IMR-90 (cell line): Measurements from ENCODE around the gene TFAP2C. TPM values are rescaled to one million over a fixed set of nuclear protein-coding genes. Genes with fewer than 3 reads are reported as not detected.

Source experiments
- ATAC-seq: fragments of 200-7000 bp; cut with Tn5 transposase; 2 replicates; pipeline ENCODE4 v1.9.1; 2020; ENCODE audit warnings: low read depth, mild to moderate bottlenecking, moderate library complexity
- BruUV-seq: library from RNA; stranded (reverse); fragments of 400-500 nt; replicated peaks from 2 replicates; lab custom pipeline; 2021; lab: Mats Ljungman, UMichigan
- CTCF ChIA-PET: fragments of 300-600 bp; formaldehyde crosslinking; extraction: SDS; loops from one replicate; lab custom pipeline; 2021; ENCODE audit warnings: antibody characterized with exemption; lab: Yijun Ruan, JAX
- POLR2A ChIA-PET: fragments of 300-600 bp; sonication (Branson Sonifier 250); formaldehyde crosslinking; loops from one replicate; lab custom pipeline; 2022; ENCODE audit warnings: antibody characterized with exemption; ENCODE audit not compliant: unreplicated experiment; lab: Charles Lee
- DNase-seq: peaks from one replicate; pipeline ENCODE4 v3.0.0; 2013
- H2AFZ ChIP-seq: replicated peaks from 2 replicates; pipeline ENCODE3; 2013; ENCODE audit warnings: low read length, mild to moderate bottlenecking; ENCODE audit not compliant: poor library complexity
- H2AK5ac ChIP-seq: 2 replicates; pipeline ENCODE4 v1.6.1; 2013; ENCODE audit warnings: low read depth, low read length, inconsistent platforms
- H2AK9ac ChIP-seq: replicated peaks from 2 replicates; pipeline ENCODE3; 2013; ENCODE audit warnings: mild to moderate bottlenecking, low read depth, low read length, moderate library complexity; ENCODE audit not compliant: poor library complexity
- H2BK120ac ChIP-seq: 2 replicates; pipeline ENCODE4 v1.6.1; 2013; ENCODE audit warnings: low read depth, low read length, inconsistent platforms
- H2BK15ac ChIP-seq: 3 replicates; pipeline ENCODE4 v1.6.1; 2013; ENCODE audit warnings: low read depth, low read length, inconsistent platforms
- H2BK20ac ChIP-seq: 2 replicates; pipeline ENCODE4 v1.6.1; 2013; ENCODE audit warnings: low read depth, mild to moderate bottlenecking, inconsistent platforms, low read length, moderate library complexity
- H2BK5ac ChIP-seq: 2 replicates; pipeline ENCODE4 v1.6.1; 2013; ENCODE audit warnings: mild to moderate bottlenecking, low read depth, low read length, inconsistent platforms; ENCODE audit not compliant: poor library complexity, severe bottlenecking
- H3K14ac ChIP-seq: replicated peaks from 2 replicates; pipeline ENCODE4 v1.6.1; 2013; ENCODE audit warnings: low read depth, low read length, inconsistent platforms
- H3K18ac ChIP-seq: 2 replicates; pipeline ENCODE4 v1.6.1; 2013; ENCODE audit warnings: low read depth, low read length, control low read depth
- H3K23ac ChIP-seq: 2 replicates; pipeline ENCODE4 v1.6.1; 2013; ENCODE audit warnings: low read depth, low read length, inconsistent platforms
- H3K27ac ChIP-seq: 2 replicates; pipeline ENCODE4 v1.5.1; 2013; ENCODE audit warnings: mild to moderate bottlenecking, control low read depth, low read length; ENCODE audit not compliant: insufficient read depth
- H3K27me3 ChIP-seq: 2 replicates; pipeline ENCODE4 v1.6.1; 2013; ENCODE audit warnings: low read length; ENCODE audit not compliant: control insufficient read depth, insufficient read depth
- H3K36me3 ChIP-seq: 2 replicates; pipeline ENCODE4 v1.6.1; 2013; ENCODE audit warnings: low read length, mixed read lengths; ENCODE audit not compliant: control insufficient read depth, insufficient read depth
- H3K4ac ChIP-seq: 2 replicates; pipeline ENCODE4 v1.6.1; 2013; ENCODE audit warnings: low read depth, low read length, inconsistent platforms
- H3K4me1 ChIP-seq: 2 replicates; pipeline ENCODE4 v1.6.1; 2013; ENCODE audit warnings: low read length, mixed read lengths; ENCODE audit not compliant: control insufficient read depth, insufficient read depth
- H3K4me2 ChIP-seq: 2 replicates; pipeline ENCODE4 v1.6.1; 2013; ENCODE audit warnings: low read depth, mild to moderate bottlenecking, control low read depth, low read length, moderate library complexity
- H3K4me3 ChIP-seq: 2 replicates; pipeline ENCODE4 v1.5.1; 2013; ENCODE audit warnings: low read depth, mild to moderate bottlenecking, control low read depth, low read length, moderate library complexity; ENCODE audit not compliant: insufficient read depth
- H3K56ac ChIP-seq: 2 replicates; pipeline ENCODE4 v1.6.1; 2013; ENCODE audit warnings: low read length, inconsistent platforms; ENCODE audit not compliant: insufficient read depth; ENCODE audit errors: extremely low read depth
- H3K79me1 ChIP-seq, 2 experiments: 2 replicates each; pipeline ENCODE4 v1.6.1; 2013; ENCODE audit warnings: low read length in 2 of 2, inconsistent platforms in 1 of 2, low read depth in 1 of 2
- H3K9ac ChIP-seq: 2 replicates; pipeline ENCODE4 v1.6.1; 2013; ENCODE audit warnings: low read depth, low read length, control low read depth
- H3K9me1 ChIP-seq: 2 replicates; pipeline ENCODE4 v1.6.1; 2013; ENCODE audit warnings: low read length, inconsistent platforms; ENCODE audit not compliant: insufficient read depth
- H3K9me3 ChIP-seq: 2 replicates; pipeline ENCODE4 v1.6.1; 2013; ENCODE audit warnings: low read length; ENCODE audit not compliant: control insufficient read depth, insufficient read depth
- H4K20me1 ChIP-seq: 2 replicates; pipeline ENCODE4 v1.6.1; 2013; ENCODE audit warnings: low read length, inconsistent platforms; ENCODE audit not compliant: insufficient read depth
- H4K5ac ChIP-seq: 2 replicates; pipeline ENCODE4 v1.6.1; 2013; ENCODE audit warnings: mild to moderate bottlenecking, low read depth, low read length, control low read depth
- H4K8ac ChIP-seq, 2 experiments: 2 replicates each; pipeline ENCODE4 v1.6.1; 2013; ENCODE audit warnings: low read depth in 2 of 2, low read length in 2 of 2, control low read depth in 1 of 2, inconsistent platforms in 1 of 2
- H4K91ac ChIP-seq: 2 replicates; pipeline ENCODE4 v1.6.1; 2013; ENCODE audit warnings: low read depth, low read length, inconsistent platforms; ENCODE audit not compliant: insufficient read depth
- BHLHE40 ChIP-seq: fragments of 150-350 bp; IDR thresholded peaks from 2 replicates; pipeline ENCODE4 v1.6.1; 2016; ENCODE audit warnings: mild to moderate bottlenecking, low read depth, low read length
- CEBPB ChIP-seq: IDR thresholded peaks from 2 replicates; pipeline ENCODE4 v1.6.1; 2012; ENCODE audit warnings: low read depth, low read length, improper control_type of control experiment
- CHD1 ChIP-seq: IDR thresholded peaks from 2 replicates; pipeline ENCODE4 v1.6.1; 2012; ENCODE audit warnings: low read depth, low read length, improper control_type of control experiment
- MAFK ChIP-seq: IDR thresholded peaks from 2 replicates; pipeline ENCODE4 v1.6.1; 2012; ENCODE audit warnings: low read depth, low read length, improper control_type of control experiment
- NFE2L2 ChIP-seq: fragments of 150-350 bp; IDR thresholded peaks from 2 replicates; pipeline ENCODE4 v1.6.1; 2016; ENCODE audit warnings: low read depth, mild to moderate bottlenecking, low read length
- POLR2A ChIP-seq: IDR thresholded peaks from 2 replicates; pipeline ENCODE4 v1.6.1; 2012; ENCODE audit warnings: mild to moderate bottlenecking, low read depth, low read length
- RCOR1 ChIP-seq: IDR thresholded peaks from 2 replicates; pipeline ENCODE4 v1.6.1; 2012; ENCODE audit warnings: mild to moderate bottlenecking, low read length, improper control_type of control experiment; ENCODE audit not compliant: insufficient replicate concordance
- RFX5 ChIP-seq: IDR thresholded peaks from 2 replicates; pipeline ENCODE4 v1.8.0; 2012; ENCODE audit warnings: low read depth, mild to moderate bottlenecking, low read length, moderate library complexity
- SMC3 ChIP-seq: fragments of 150-350 bp; IDR thresholded peaks from 2 replicates; pipeline ENCODE4 v1.6.1; 2016; ENCODE audit warnings: low read depth, mild to moderate bottlenecking, antibody characterized with exemption, low read length, moderate library complexity
- WGBS, 2 experiments: methylation state at CpG; one replicate each; pipeline versions ENCODE4 v1.1.5 to v1.1.7; 2013; ENCODE audit warnings: missing lambda C conversion rate in 2 of 2; ENCODE audit not compliant: insufficient read length in 1 of 2; ENCODE audit errors: extremely low coverage in 2 of 2; 5-methylcytosine and 5-hydroxymethylcytosine counted together
- dilution Hi-C: fragments of 300-500 bp; cut with HindIII; formaldehyde crosslinking; loops from one replicate; pipeline ENCODE4 v1.14.3; 2018; ENCODE audit warnings: low sequenced_read_pairs; ENCODE audit not compliant: unreplicated experiment
- in situ Hi-C: fragments of 300-500 bp; cut with MboI; formaldehyde crosslinking; loops from 3 replicates; pipeline ENCODE4 v1.14.3; 2019; ENCODE audit warnings: low sequenced_read_pairs, inconsistent platforms, mixed read lengths
- intact Hi-C: fragments of 100-400 bp; cut with micrococcal nuclease; formaldehyde crosslinking; loops from 2 replicates; pipeline ENCODE4 v1.10.0; 2022
- polyA plus RNA-seq, 3 experiments: library from polyadenylated mRNA; depleted of rRNA; stranded (reverse); fragments of >200 nt; gene quantifications; 2 replicates each; pipeline ENCODE4 v1.2.3, GENCODE V29; 2012; ENCODE audit warnings: low replicate concordance in 1 of 3
- total RNA-seq: library from RNA; depleted of rRNA; stranded (reverse); fragments of >200 nt; gene quantifications from 2 replicates; pipeline ENCODE4 v1.2.3, GENCODE V29; 2012
- TF ChIP-seq, protein P1 (sequence below): fragments of 150-350 bp; IDR thresholded peaks from 2 replicates; pipeline ENCODE4 v1.6.1; 2017; ENCODE audit warnings: mild to moderate bottlenecking, antibody characterized with exemption, low read length, low read depth

Gene TFAP2C
- total and polyA plus RNA-seq, 2 of the 4 experiments (the other 2 are of a cell fraction), result under 0.01 to 0.05 TPM

DNA sequence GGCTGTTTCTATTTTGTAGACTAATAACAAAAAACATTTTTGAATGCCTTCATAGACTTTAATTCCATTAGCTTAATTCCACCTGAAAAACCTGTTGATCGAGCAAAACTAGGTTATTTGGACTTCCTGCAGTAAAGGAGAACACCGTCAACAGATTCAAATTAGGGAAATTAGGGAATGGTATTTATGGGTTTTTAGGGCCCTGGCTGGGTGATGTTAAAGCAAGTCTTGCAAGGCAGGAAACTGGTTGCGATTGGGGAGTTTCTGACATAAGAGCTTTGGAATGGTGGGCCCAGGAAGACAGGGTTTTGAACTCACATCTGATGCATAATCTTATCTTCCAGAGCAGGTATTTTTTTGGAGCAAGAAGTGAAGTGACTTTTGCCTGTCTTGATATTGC lies 40.1 kb upstream of the TFAP2C start:
- Histone ChIP-seq H4K20me1 (no peaks in the 10 kb centered on the region), H3K79me1 (no peaks in the 10 kb centered on the region), H2BK20ac (no peak overlapping the region), H2BK15ac (no peak overlapping the region), H3K4ac (no peak overlapping the region), H4K8ac (no peak overlapping the region), H3K14ac (no peak overlapping the region), H2AFZ (no peak overlapping the region), H3K9me1 (no peaks in the 10 kb centered on the region), H3K18ac (no peak overlapping the region), H2AK9ac (no peak overlapping the region), H3K4me1 (no peaks in the 10 kb centered on the region), H4K91ac (no peak overlapping the region), H3K36me3 (no peaks in the 10 kb centered on the region), H3K56ac (no peak overlapping the region), H2AK5ac (no peak overlapping the region), H3K9me3 (no peaks in the 10 kb centered on the region), H3K27ac (no peak overlapping the region), H2BK120ac (no peak overlapping the region), H2BK5ac (no peak overlapping the region), H3K9ac (no peak overlapping the region), H3K4me3 (no peak overlapping the region), H4K5ac (no peak overlapping the region), H3K4me2 (no peak overlapping the region), H3K27me3 (no peaks in the 10 kb centered on the region), H3K23ac (no peak overlapping the region)
- DNase-seq, result no peak
- CTCF ChIA-PET, result interaction anchor here (0.6 kb wide), 1 partner anchor 20 kb away, joined by 3 read pairs; no protein-coding TSS in a partner anchor
- in situ Hi-C loops (no loop called here), dilution Hi-C loops (no loop called here), intact Hi-C loops (no loop called here)
- ATAC-seq, result no peak
- WGBS, 2 experiments, result 100% methylated on average over 1 of the region's 3 CpGs; no CpG with 5 or more reads in 1 of the 2 experiments
- BruUV-seq, result no TSS peak
- TF ChIP-seq RCOR1, result no peak
- TF ChIP-seq, protein P1, sequence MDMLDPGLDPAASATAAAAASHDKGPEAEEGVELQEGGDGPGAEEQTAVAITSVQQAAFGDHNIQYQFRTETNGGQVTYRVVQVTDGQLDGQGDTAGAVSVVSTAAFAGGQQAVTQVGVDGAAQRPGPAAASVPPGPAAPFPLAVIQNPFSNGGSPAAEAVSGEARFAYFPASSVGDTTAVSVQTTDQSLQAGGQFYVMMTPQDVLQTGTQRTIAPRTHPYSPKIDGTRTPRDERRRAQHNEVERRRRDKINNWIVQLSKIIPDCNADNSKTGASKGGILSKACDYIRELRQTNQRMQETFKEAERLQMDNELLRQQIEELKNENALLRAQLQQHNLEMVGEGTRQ, result no peak
- no peak for TF ChIP-seq BHLHE40
- TF ChIP-seq RFX5, result no peak
- TF ChIP-seq CHD1, result no peak
- TF ChIP-seq NFE2L2, result no peak
- no peak for TF ChIP-seq POLR2A
- no peak for TF ChIP-seq CEBPB
- TF ChIP-seq MAFK, result no peak
- no peak for TF ChIP-seq SMC3
- POLR2A ChIA-PET, result no interaction called here
